HG02885 (cell line): ENCODE data around the gene PCDHGB2.
"Not testable (repeated sequence)": the region's sequence is repeated elsewhere in the genome, so short reads cannot be mapped to it uniquely, and the experiment has no call there.

Experiments used
- ATAC-seq: cut with Tn5 transposase; IDR thresholded peaks from one replicate; pipeline ENCODE4 v1.9.1; 2021; ENCODE audit warnings: mild to moderate bottlenecking; ENCODE audit not compliant: unreplicated experiment, poor library complexity

Gene PCDHGB2

GRCh38 chr5:141383345-141383744 is 23.6 kb downstream of the PCDHGB2 start:
- no peak for ATAC-seq

GRCh38 chr5:141384471-141385267 is 24.9 kb downstream of the PCDHGB2 start:
- no peak for ATAC-seq

- peak; percentile 79 for ATAC-seq
Measured at GRCh38 chr5:141387557-141388311, 27.9 kb downstream of the PCDHGB2 start, which contains the start of gene PCDHGB4. Gene PCDHGB4, plus strand, starts transcription at chr5:141387698. Its CDS starts 187 bp downstream, at chr5:141387885.

- ATAC-seq, result no peak
Measured at GRCh38 chr5:141388661-141389060, 28.9 kb downstream of the PCDHGB2 start.

GRCh38 chr5:141389153-141390042 is 29.6 kb downstream of the PCDHGB2 start:
- ATAC-seq, result no peak

GRCh38 chr5:141392429-141393198 is 32.8 kb downstream of the PCDHGB2 start, which contains the start of gene PCDHGA8:
Gene PCDHGA8, plus strand, starts transcription at chr5:141392633. Its CDS starts 181 bp downstream, at chr5:141392814.
- ATAC-seq, result no peak

GRCh38 chr5:141393267-141393666 is 33.5 kb downstream of the PCDHGB2 start:
- ATAC-seq, result no peak

GRCh38 chr5:141394401-141395187 is 34.8 kb downstream of the PCDHGB2 start:
- ATAC-seq, result not testable (repeated sequence)

- peak; percentile 100 for ATAC-seq
Measured at GRCh38 chr5:141397756-141398551, 38.2 kb downstream of the PCDHGB2 start, which contains the start of gene PCDHGB5. Gene PCDHGB5, plus strand, starts transcription at chr5:141397947. Its CDS starts 181 bp downstream, at chr5:141398128.

GRCh38 chr5:141398608-141399007 is 38.8 kb downstream of the PCDHGB2 start:
- ATAC-seq, result no peak

GRCh38 chr5:141399555-141400258 is 39.9 kb downstream of the PCDHGB2 start:
- ATAC-seq, result no peak

- no peak for ATAC-seq
Measured at GRCh38 chr5:141402553-141403243, 42.9 kb downstream of the PCDHGB2 start, which contains the start of gene PCDHGA9. Gene PCDHGA9, plus strand, starts transcription at chr5:141402778. Its CDS starts 175 bp downstream, at chr5:141402953.

GRCh38 chr5:141403387-141403786 is 43.6 kb downstream of the PCDHGB2 start:
- ATAC-seq, result no peak

- ATAC-seq, result peak; percentile 77
Measured at GRCh38 chr5:141407790-141408505, 48.2 kb downstream of the PCDHGB2 start, which contains the start of gene PCDHGB6. Gene PCDHGB6, plus strand, starts transcription at chr5:141408021. Its CDS starts 182 bp downstream, at chr5:141408203.

GRCh38 chr5:141409598-141410306 is 50.0 kb downstream of the PCDHGB2 start:
- ATAC-seq, result no peak
